Measurements from ENCODE around the gene ZMIZ1. TPM values are rescaled to one million over a fixed set of nuclear protein-coding genes. Genes with fewer than 3 reads are reported as not detected.

Gene ZMIZ1
- total RNA-seq, 1 experiment from 2014 or later, result 20.4 TPM

GRCh38 chr10:79241990-79242619, 173.3 kb downstream of the ZMIZ1 start:
- DNase-seq, result peak; percentile 92
- peak overlapping the region; percentile 67 for H3K4me3 ChIP-seq (ENCODE audit: insufficient read depth, low read depth, low read length)
- peaks cover 49% of the 10 kb centered on the region for H3K27me3 ChIP-seq (ENCODE audit: control insufficient read depth, insufficient read depth, low read length)
- no peaks in the 10 kb centered on the region for H3K36me3 ChIP-seq (replicated peaks; ENCODE audit: control insufficient read depth, insufficient read depth, low read length)

- H3K36me3 ChIP-seq (replicated peaks; ENCODE audit: control insufficient read depth, insufficient read depth, low read length), result no peaks in the 10 kb centered on the region
- H3K27me3 ChIP-seq (ENCODE audit: control insufficient read depth, insufficient read depth, low read length), result peaks cover 44% of the 10 kb centered on the region
- DNase-seq, result peak; percentile 91
Observed at GRCh38 chr10:79242620-79243152, 173.9 kb downstream of the ZMIZ1 start.

GRCh38 chr10:79243181-79244067, 174.7 kb downstream of the ZMIZ1 start:
- Histone ChIP-seq H3K36me3 (replicated peaks; ENCODE audit: control insufficient read depth, insufficient read depth, low read length) (no peaks in the 10 kb centered on the region), H3K27me3 (ENCODE audit: control insufficient read depth, insufficient read depth, low read length) (peaks cover 40% of the 10 kb centered on the region), H3K4me3 (ENCODE audit: insufficient read depth, low read depth, low read length) (peak overlapping the region; percentile 67)
- DNase-seq, result peak; percentile 94

More at GRCh38 chr10:79242620-79243152, 173.9 kb downstream of the ZMIZ1 start:
- peak overlapping the region; percentile 67 for H3K4me3 ChIP-seq (ENCODE audit: insufficient read depth, low read depth, low read length)

GRCh38 chr10:79244068-79244442, 175.3 kb downstream of the ZMIZ1 start:
- no peak for DNase-seq
- peak overlapping the region; percentile 67 for H3K4me3 ChIP-seq (ENCODE audit: insufficient read depth, low read depth, low read length)
- peaks cover 34% of the 10 kb centered on the region for H3K27me3 ChIP-seq (ENCODE audit: control insufficient read depth, insufficient read depth, low read length)
- H3K36me3 ChIP-seq (replicated peaks; ENCODE audit: control insufficient read depth, insufficient read depth, low read length), result no peaks in the 10 kb centered on the region

- Histone ChIP-seq H3K27me3 (ENCODE audit: control insufficient read depth, insufficient read depth, low read length) (peaks cover 30% of the 10 kb centered on the region), H3K36me3 (replicated peaks; ENCODE audit: control insufficient read depth, insufficient read depth, low read length) (no peaks in the 10 kb centered on the region), H3K4me3 (ENCODE audit: insufficient read depth, low read depth, low read length) (no peak overlapping the region)
- no peak for DNase-seq
Observed at GRCh38 chr10:79244841-79245504, 176.2 kb downstream of the ZMIZ1 start.

- Histone ChIP-seq H3K27me3 (ENCODE audit: control insufficient read depth, insufficient read depth, low read length) (peaks cover 29% of the 10 kb centered on the region), H3K4me3 (ENCODE audit: insufficient read depth, low read depth, low read length) (no peak overlapping the region), H3K36me3 (replicated peaks; ENCODE audit: control insufficient read depth, insufficient read depth, low read length) (no peaks in the 10 kb centered on the region)
- no peak for DNase-seq
Observed at GRCh38 chr10:79245539-79246208, 176.9 kb downstream of the ZMIZ1 start.

- DNase-seq, result no peak
- no peaks in the 10 kb centered on the region for H3K36me3 ChIP-seq (replicated peaks; ENCODE audit: control insufficient read depth, insufficient read depth, low read length)
- peaks cover 24% of the 10 kb centered on the region for H3K27me3 ChIP-seq (ENCODE audit: control insufficient read depth, insufficient read depth, low read length)
- H3K4me3 ChIP-seq (ENCODE audit: insufficient read depth, low read depth, low read length), result no peak overlapping the region
Observed at GRCh38 chr10:79246209-79246581, 177.4 kb downstream of the ZMIZ1 start.

- no peak for DNase-seq
Observed at GRCh38 chr10:79246606-79247275, 178.0 kb downstream of the ZMIZ1 start.

GRCh38 chr10:79247373-79248137, 178.8 kb downstream of the ZMIZ1 start:
- DNase-seq, result no peak
- no peaks in the 10 kb centered on the region for H3K36me3 ChIP-seq (replicated peaks; ENCODE audit: control insufficient read depth, insufficient read depth, low read length)
- peaks cover 18% of the 10 kb centered on the region for H3K27me3 ChIP-seq (ENCODE audit: control insufficient read depth, insufficient read depth, low read length)
- H3K4me3 ChIP-seq (ENCODE audit: insufficient read depth, low read depth, low read length), result no peak overlapping the region

More at GRCh38 chr10:79246606-79247275, 178.0 kb downstream of the ZMIZ1 start:
- Histone ChIP-seq H3K4me3 (ENCODE audit: insufficient read depth, low read depth, low read length) (no peak overlapping the region), H3K27me3 (ENCODE audit: control insufficient read depth, insufficient read depth, low read length) (peaks cover 18% of the 10 kb centered on the region), H3K36me3 (replicated peaks; ENCODE audit: control insufficient read depth, insufficient read depth, low read length) (no peaks in the 10 kb centered on the region)

GRCh38 chr10:79248341-79249185, 179.8 kb downstream of the ZMIZ1 start:
- Histone ChIP-seq H3K36me3 (replicated peaks; ENCODE audit: control insufficient read depth, insufficient read depth, low read length) (no peaks in the 10 kb centered on the region), H3K4me3 (ENCODE audit: insufficient read depth, low read depth, low read length) (no peak overlapping the region), H3K27me3 (ENCODE audit: control insufficient read depth, insufficient read depth, low read length) (peaks cover 16% of the 10 kb centered on the region)
- no peak for DNase-seq

GRCh38 chr10:79249186-79250121, 180.7 kb downstream of the ZMIZ1 start:
- no peaks in the 10 kb centered on the region for H3K36me3 ChIP-seq (replicated peaks; ENCODE audit: control insufficient read depth, insufficient read depth, low read length)

GRCh38 chr10:79250259-79250658, 181.5 kb downstream of the ZMIZ1 start:
- no peak overlapping the region for H3K4me3 ChIP-seq (ENCODE audit: insufficient read depth, low read depth, low read length)
- H3K36me3 ChIP-seq (replicated peaks; ENCODE audit: control insufficient read depth, insufficient read depth, low read length), result no peaks in the 10 kb centered on the region
- no peaks in the 10 kb centered on the region for H3K27me3 ChIP-seq (ENCODE audit: control insufficient read depth, insufficient read depth, low read length)
- DNase-seq, result no peak

More at GRCh38 chr10:79249186-79250121, 180.7 kb downstream of the ZMIZ1 start:
- Histone ChIP-seq H3K4me3 (ENCODE audit: insufficient read depth, low read depth, low read length) (no peak overlapping the region), H3K27me3 (ENCODE audit: control insufficient read depth, insufficient read depth, low read length) (peaks cover 7% of the 10 kb centered on the region; the same call in 1 of the 2 replicates)
- no peak for DNase-seq

Measured in H7 (cell line).